H9 (cell line): ENCODE measurements around the gene TMEM209. TPM values are rescaled to one million over a fixed set of nuclear protein-coding genes. Genes with fewer than 3 reads are reported as not detected.

Experiments used
- DNase-seq: peaks from one replicate; pipeline ENCODE4 v3.0.0-alpha.2; 2017
- H2AFZ ChIP-seq: one replicate; pipeline ENCODE4 v1.6.1; 2013; ENCODE audit warnings: mild to moderate bottlenecking, low read length, control low read depth, moderate library complexity
- H2AK5ac ChIP-seq: 2 replicates; pipeline ENCODE4 v1.6.1; 2013; ENCODE audit warnings: low read length, control low read depth, mixed read lengths; ENCODE audit not compliant: insufficient read length
- H2BK120ac ChIP-seq: one replicate; pipeline ENCODE4 v1.6.1; 2013; ENCODE audit warnings: low read depth, mild to moderate bottlenecking, low read length, control low read depth, inconsistent platforms; ENCODE audit not compliant: poor library complexity, severe bottlenecking
- H2BK12ac ChIP-seq: 2 replicates; pipeline ENCODE4 v1.6.1; 2013; ENCODE audit warnings: low read length, control low read depth, mixed read lengths, low read depth; ENCODE audit not compliant: insufficient read length
- H2BK15ac ChIP-seq: 2 replicates; pipeline ENCODE4 v1.6.1; 2013; ENCODE audit warnings: low read depth, low read length, control low read depth
- H2BK20ac ChIP-seq: one replicate; pipeline ENCODE4 v1.6.1; 2013; ENCODE audit warnings: low read depth, mild to moderate bottlenecking, low read length, control low read depth, inconsistent platforms; ENCODE audit not compliant: poor library complexity, severe bottlenecking
- H2BK5ac ChIP-seq: 2 replicates; pipeline ENCODE4 v1.6.1; 2013; ENCODE audit warnings: low read length, control low read depth, mixed read lengths; ENCODE audit not compliant: insufficient read length
- H3K14ac ChIP-seq: 2 replicates; pipeline ENCODE4 v1.6.1; 2013; ENCODE audit warnings: low read length, control low read depth; ENCODE audit not compliant: insufficient read depth
- H3K18ac ChIP-seq: 2 replicates; pipeline ENCODE4 v1.6.1; 2013; ENCODE audit warnings: low read depth, mild to moderate bottlenecking, mixed read lengths, low read length, control low read depth; ENCODE audit not compliant: insufficient read length
- H3K23ac ChIP-seq: 2 replicates; pipeline ENCODE4 v1.6.1; 2013; ENCODE audit warnings: low read length, control low read depth, mixed read lengths, low read depth; ENCODE audit not compliant: insufficient read length
- H3K23me2 ChIP-seq: 2 replicates; pipeline ENCODE4 v1.6.1; 2013; ENCODE audit warnings: low read depth, mild to moderate bottlenecking, mixed read lengths, low read length, control low read depth; ENCODE audit not compliant: insufficient read length, poor library complexity, severe bottlenecking
- H3K27ac ChIP-seq: 2 replicates; pipeline ENCODE4 v1.5.1; 2013; ENCODE audit warnings: low read length, control low read depth, mixed read lengths, low read depth; ENCODE audit not compliant: insufficient read length
- H3K27me3 ChIP-seq: 2 replicates; pipeline ENCODE4 v1.6.1; 2013; ENCODE audit warnings: low read length, control low read depth, inconsistent platforms; ENCODE audit not compliant: insufficient read depth
- H3K4ac ChIP-seq: 2 replicates; pipeline ENCODE4 v1.6.1; 2013; ENCODE audit warnings: low read depth, mild to moderate bottlenecking, control low read depth, inconsistent platforms, low read length, moderate library complexity
- H3K4me1 ChIP-seq: 2 replicates; pipeline ENCODE4 v1.6.1; 2013; ENCODE audit warnings: low read length, control low read depth, inconsistent platforms; ENCODE audit not compliant: insufficient read depth
- H3K4me2 ChIP-seq: 2 replicates; pipeline ENCODE4 v1.6.1; 2013; ENCODE audit warnings: low read length, control low read depth, mixed read lengths; ENCODE audit not compliant: insufficient read length, insufficient read depth
- H3K56ac ChIP-seq: 2 replicates; pipeline ENCODE4 v1.6.1; 2013; ENCODE audit warnings: low read depth, mild to moderate bottlenecking, mixed read lengths, low read length, control low read depth; ENCODE audit not compliant: insufficient read length
- H3K79me1 ChIP-seq: 2 replicates; pipeline ENCODE4 v1.6.1; 2013; ENCODE audit warnings: low read depth, mild to moderate bottlenecking, moderate library complexity, low read length, control low read depth, inconsistent platforms; ENCODE audit not compliant: insufficient read depth, poor library complexity, severe bottlenecking
- H3K79me2 ChIP-seq: 2 replicates; pipeline ENCODE4 v1.6.1; 2013; ENCODE audit warnings: low read length, control low read depth, inconsistent platforms; ENCODE audit not compliant: insufficient read depth
- H3K9ac ChIP-seq: 2 replicates; pipeline ENCODE4 v1.6.1; 2013; ENCODE audit warnings: low read length, control low read depth, mixed read lengths; ENCODE audit not compliant: insufficient read length; ENCODE audit errors: extremely low read depth
- H3K9me3 ChIP-seq: one replicate; pipeline ENCODE4 v1.6.1; 2013; ENCODE audit warnings: low read depth, low read length, inconsistent platforms; ENCODE audit not compliant: control insufficient read depth
- H3T11ph ChIP-seq: one replicate; pipeline ENCODE4 v1.6.1; 2013; ENCODE audit warnings: mild to moderate bottlenecking, low read length, control low read depth, inconsistent platforms
- H4K20me1 ChIP-seq: one replicate; pipeline ENCODE4 v1.6.1; 2013; ENCODE audit not compliant: control insufficient read depth, insufficient read length, insufficient read depth
- H4K5ac ChIP-seq: 2 replicates; pipeline ENCODE4 v1.6.1; 2013; ENCODE audit warnings: low read depth, mild to moderate bottlenecking, mixed read lengths, low read length, control low read depth; ENCODE audit not compliant: insufficient read length
- H4K8ac ChIP-seq: replicated peaks from 2 replicates; pipeline ENCODE4 v1.6.1; 2013; ENCODE audit warnings: low read length, control low read depth, mixed read lengths, low read depth; ENCODE audit not compliant: insufficient read length
- H4K91ac ChIP-seq: 2 replicates; pipeline ENCODE4 v1.6.1; 2013; ENCODE audit warnings: low read depth, mild to moderate bottlenecking, moderate library complexity, mixed read lengths, low read length, control low read depth; ENCODE audit not compliant: insufficient read length
- H3K27ac Mint-ChIP-seq, 3 experiments: 2 replicates in 2 of 3; 3 replicates in 1 of 3; pipeline ENCODE4 v1.8.0; 2020 to 2021; ENCODE audit warnings: mixed read lengths in 3 of 3, mild to moderate bottlenecking in 1 of 3, moderate library complexity in 1 of 3
- H3K27me3 Mint-ChIP-seq: 2 replicates; pipeline ENCODE4 v1.8.0; 2021; ENCODE audit warnings: low read depth, mild to moderate bottlenecking, moderate library complexity, mixed read lengths
- H3K36me3 Mint-ChIP-seq, 3 experiments: 2 replicates in 2 of 3; 3 replicates in 1 of 3; pipeline ENCODE4 v1.8.0; 2020 to 2021; ENCODE audit warnings: low read depth in 3 of 3, mixed read lengths in 3 of 3; ENCODE audit not compliant: insufficient read depth in 1 of 3
- H3K4me1 Mint-ChIP-seq, 2 experiments: 2 replicates each; pipeline ENCODE4 v1.8.0; 2020; ENCODE audit warnings: mixed read lengths in 2 of 2
- H3K4me3 Mint-ChIP-seq, 2 experiments: 2 replicates in 1 of 2; 3 replicates in 1 of 2; pipeline ENCODE4 v1.8.0; 2020 to 2021; ENCODE audit warnings: mild to moderate bottlenecking in 2 of 2, mixed read lengths in 2 of 2, moderate library complexity in 1 of 2
- H3K9me3 Mint-ChIP-seq, 2 experiments: 2 replicates in 1 of 2; 3 replicates in 1 of 2; pipeline ENCODE4 v1.8.0; 2020; ENCODE audit warnings: mild to moderate bottlenecking in 2 of 2, mixed read lengths in 2 of 2, moderate library complexity in 1 of 2
- WGBS: extraction: QIAGEN DNeasy Blood & Tissue Kit; methylation state at CpG from one replicate; pipeline ENCODE4 v1.1.7; 2013; ENCODE audit warnings: missing lambda C conversion rate, low lambda C conversion rate, mixed read lengths; ENCODE audit not compliant: insufficient read length; ENCODE audit errors: extremely low coverage; 5-methylcytosine and 5-hydroxymethylcytosine counted together
- total RNA-seq: library from RNA; stranded (reverse); gene quantifications from 2 replicates; pipeline ENCODE4 v1.2.1, GENCODE V29; 2021
- TF ChIP-seq, protein P1 (sequence below): fragments of 200-600 bp; sonication (generic); conservative IDR thresholded peaks from 3 replicates; pipeline ENCODE4 v1.8.0; 2021; ENCODE audit warnings: antibody characterized with exemption, mild to moderate bottlenecking

The TMEM209 gene
- total RNA-seq, 1 experiment from 2014 or later, result 30.8 TPM

DNA sequence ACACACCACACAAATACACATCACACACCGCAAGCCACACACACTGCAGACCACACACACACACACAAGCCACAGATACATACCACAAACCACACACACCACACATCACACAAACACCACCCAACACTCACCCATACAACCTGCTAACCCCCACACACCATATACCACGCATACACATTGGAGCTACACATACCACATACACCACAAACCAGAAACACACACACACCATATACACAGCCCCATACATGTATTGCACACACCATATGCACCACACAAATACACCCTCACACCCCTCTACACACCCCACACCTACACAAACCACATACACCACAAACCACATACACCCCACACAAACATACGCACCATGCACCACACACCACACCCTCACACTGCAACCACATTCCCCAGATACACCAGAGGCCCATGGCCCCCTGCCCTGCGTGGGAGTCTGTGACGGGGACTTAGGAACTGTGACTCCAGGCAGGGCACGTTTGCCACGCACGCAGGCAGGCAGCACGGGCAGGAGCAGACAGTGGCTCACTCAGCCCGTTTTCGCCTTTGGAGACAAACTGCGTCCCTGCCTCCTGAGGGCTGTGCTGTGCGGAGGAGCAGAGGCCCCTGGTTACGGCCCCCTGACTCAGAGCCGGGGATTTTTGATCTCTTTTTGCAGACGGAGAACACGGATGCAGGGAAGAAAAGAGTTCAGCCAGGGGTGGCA is 52.6 kb downstream of the TMEM209 start:
- H4K91ac ChIP-seq, result no peak overlapping the region
- no peak overlapping the region for H3K14ac ChIP-seq
- no peaks in the 10 kb centered on the region for H3K79me2 ChIP-seq
- H2AFZ ChIP-seq, result no peak overlapping the region
- no peaks in the 10 kb centered on the region for H3K9me3 ChIP-seq
- no peak overlapping the region for H4K8ac ChIP-seq
- no peak overlapping the region for H3K18ac ChIP-seq
- no peak overlapping the region for H2BK5ac ChIP-seq
- no peaks in the 10 kb centered on the region for H3K79me1 ChIP-seq
- no peak overlapping the region for H3K4me2 ChIP-seq
- H3K27ac ChIP-seq, result no peak overlapping the region
- H3K36me3 Mint-ChIP-seq, result peaks cover 4 to 8% (median 4%) of the 10 kb centered on the region in 3 experiments; a peak in 6 of 7 replicates
- H3K23me2 ChIP-seq, result no peaks in the 10 kb centered on the region
- no peak overlapping the region for H2AK5ac ChIP-seq
- H2BK20ac ChIP-seq, result no peak overlapping the region
- no peak overlapping the region for H2BK120ac ChIP-seq
- H3K9me3 Mint-ChIP-seq, result peaks cover 4 to 5% of the 10 kb centered on the region in 2 experiments; a peak in 3 of 5 replicates
- H3K23ac ChIP-seq, result no peak overlapping the region
- H3K27me3 ChIP-seq, result no peaks in the 10 kb centered on the region
- no peak overlapping the region for H2BK12ac ChIP-seq
- peaks cover 1% of the 10 kb centered on the region; the same call in 1 of the 2 replicates for H3K27me3 Mint-ChIP-seq
- H3K4me3 Mint-ChIP-seq, result no peak overlapping the region
- H3K4me1 Mint-ChIP-seq, result peaks cover 3 to 8% of the 10 kb centered on the region in 2 experiments; a peak in 3 of 4 replicates
- H4K20me1 ChIP-seq, result no peaks in the 10 kb centered on the region
- H3T11ph ChIP-seq, result no peak overlapping the region
- no peak for DNase-seq
- WGBS, result 100% methylated on average over 3 of the region's 17 CpGs
- H3K4ac ChIP-seq, result no peak overlapping the region
- no peak overlapping the region for H3K9ac ChIP-seq
- H2BK15ac ChIP-seq, result no peak overlapping the region
- H3K27ac Mint-ChIP-seq, result no peak overlapping the region
- no peak overlapping the region for H3K56ac ChIP-seq
- no peaks in the 10 kb centered on the region for H3K4me1 ChIP-seq
- TF ChIP-seq, protein P1, sequence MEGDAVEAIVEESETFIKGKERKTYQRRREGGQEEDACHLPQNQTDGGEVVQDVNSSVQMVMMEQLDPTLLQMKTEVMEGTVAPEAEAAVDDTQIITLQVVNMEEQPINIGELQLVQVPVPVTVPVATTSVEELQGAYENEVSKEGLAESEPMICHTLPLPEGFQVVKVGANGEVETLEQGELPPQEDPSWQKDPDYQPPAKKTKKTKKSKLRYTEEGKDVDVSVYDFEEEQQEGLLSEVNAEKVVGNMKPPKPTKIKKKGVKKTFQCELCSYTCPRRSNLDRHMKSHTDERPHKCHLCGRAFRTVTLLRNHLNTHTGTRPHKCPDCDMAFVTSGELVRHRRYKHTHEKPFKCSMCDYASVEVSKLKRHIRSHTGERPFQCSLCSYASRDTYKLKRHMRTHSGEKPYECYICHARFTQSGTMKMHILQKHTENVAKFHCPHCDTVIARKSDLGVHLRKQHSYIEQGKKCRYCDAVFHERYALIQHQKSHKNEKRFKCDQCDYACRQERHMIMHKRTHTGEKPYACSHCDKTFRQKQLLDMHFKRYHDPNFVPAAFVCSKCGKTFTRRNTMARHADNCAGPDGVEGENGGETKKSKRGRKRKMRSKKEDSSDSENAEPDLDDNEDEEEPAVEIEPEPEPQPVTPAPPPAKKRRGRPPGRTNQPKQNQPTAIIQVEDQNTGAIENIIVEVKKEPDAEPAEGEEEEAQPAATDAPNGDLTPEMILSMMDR, result no peak
- H4K5ac ChIP-seq, result no peak overlapping the region
